B cell (primary cell): ENCODE results near the gene SPINK1. TPM values are rescaled to one million over a fixed set of nuclear protein-coding genes. Genes with fewer than 3 reads are reported as not detected.
"Not testable (repeated sequence)": the region's sequence is repeated elsewhere in the genome, so short reads cannot be mapped to it uniquely, and the experiment has no call there.

ENCODE experiments used
- ATAC-seq: fragments of 200-7000 bp; cut with Tn5 transposase; one replicate; pipeline ENCODE4 v1.10.0; 2021; ENCODE audit warnings: low read depth, mild to moderate bottlenecking, moderate number of reproducible peaks, moderate library complexity
- CTCF ChIA-PET: fragments of 350-600 bp; sonication (Branson Sonifier 250); formaldehyde crosslinking; loops from one replicate; lab custom pipeline; 2021; ENCODE audit warnings: antibody characterized with exemption, inconsistent platforms; lab: Charles Lee
- POLR2A ChIA-PET: fragments of 350-600 bp; sonication (Branson Sonifier 250); formaldehyde crosslinking; loops from one replicate; lab custom pipeline; 2021; ENCODE audit warnings: antibody characterized with exemption; lab: Charles Lee
- DNase-seq: peaks from one replicate; pipeline ENCODE4 v3.0.0; 2013
- H2AFZ ChIP-seq: 2 replicates; pipeline ENCODE4 v1.6.1; 2012; ENCODE audit warnings: mild to moderate bottlenecking, low read depth, low read length; ENCODE audit not compliant: insufficient read depth, poor library complexity, severe bottlenecking
- H3K27ac ChIP-seq, 2 donors: 1 replicate in 1 of 2; 2 replicates in 1 of 2; pipeline ENCODE4 v1.5.1; 2012 to 2013; ENCODE audit warnings: low read length in 2 of 2, mild to moderate bottlenecking in 2 of 2, moderate library complexity in 1 of 2
- H3K27me3 ChIP-seq, 4 experiments: fragments of 200-600 bp in 1 of 4; sonication (generic) in 1 of 4; replicated peaks in 1 of 4; 1 replicate in 2 of 4; 2 replicates in 2 of 4; pipeline versions ENCODE4 v1.6.1 to v1.7.0; 2013 to 2016; ENCODE audit warnings: low read length in 3 of 4, mild to moderate bottlenecking in 2 of 4, mixed read lengths in 1 of 4, moderate library complexity in 1 of 4; ENCODE audit not compliant: insufficient read depth in 4 of 4, control insufficient read depth in 3 of 4; ENCODE audit errors: control extremely low read depth in 1 of 4
- H3K36me3 ChIP-seq, 2 experiments: replicated peaks in 1 of 2; 1 replicate in 1 of 2; 2 replicates in 1 of 2; pipeline versions ENCODE4 v1.6.1 to v1.7.1; 2013; ENCODE audit warnings: low read length in 1 of 2; ENCODE audit not compliant: insufficient read depth in 2 of 2, control insufficient read depth in 1 of 2; ENCODE audit errors: control extremely low read depth in 1 of 2, extremely low read depth in 1 of 2
- H3K4me1 ChIP-seq, 2 donors: fragments of 200-600 bp in 1 of 2; sonication (generic) in 1 of 2; 1 replicate in 1 of 2; 2 replicates in 1 of 2; pipeline versions ENCODE4 v1.5.1 to v1.6.1; 2013 to 2017; ENCODE audit warnings: low read length in 2 of 2; ENCODE audit not compliant: control insufficient read depth in 2 of 2, insufficient read depth in 2 of 2
- H3K4me2 ChIP-seq: replicated peaks from 2 replicates; pipeline ENCODE3; 2012; ENCODE audit warnings: mild to moderate bottlenecking, low read depth, low read length; ENCODE audit not compliant: poor library complexity, severe bottlenecking
- H3K4me3 ChIP-seq, 5 experiments: fragments of 200-600 bp in 1 of 5; sonication (generic) in 1 of 5; 1 replicate in 3 of 5; 2 replicates in 2 of 5; pipeline versions ENCODE4 v1.5.1 to v1.7.0; 2011 to 2016; ENCODE audit warnings: low read length in 4 of 5, mild to moderate bottlenecking in 4 of 5, low read depth in 2 of 5, control low read depth in 1 of 5, moderate library complexity in 1 of 5; ENCODE audit not compliant: insufficient read depth in 1 of 5; ENCODE audit errors: control extremely low read depth in 1 of 5, extremely low read depth in 1 of 5
- H3K79me2 ChIP-seq: fragments of 200-600 bp; sonication (generic); one replicate; pipeline ENCODE4 v1.6.0; 2016; ENCODE audit warnings: low read length; ENCODE audit not compliant: control insufficient read depth, insufficient read depth
- H3K9ac ChIP-seq: fragments of 200-600 bp; sonication (generic); 2 replicates; pipeline ENCODE4 v1.6.1; 2017; ENCODE audit warnings: mild to moderate bottlenecking, low read length, moderate library complexity
- H3K9me3 ChIP-seq, 3 donors: one replicate each; pipeline versions ENCODE4 v1.6.1 to v1.7.1; 2013; ENCODE audit warnings: low read length in 2 of 3; ENCODE audit not compliant: control insufficient read depth in 2 of 3, insufficient read depth in 1 of 3; ENCODE audit errors: control extremely low read depth in 1 of 3
- H4K20me1 ChIP-seq: 2 replicates; pipeline ENCODE4 v1.6.0; 2012; ENCODE audit warnings: mild to moderate bottlenecking, low read length; ENCODE audit not compliant: insufficient read depth, control insufficient read depth, poor library complexity, severe bottlenecking
- H3K27ac Mint-ChIP-seq: one replicate; pipeline ENCODE4 v1.8.0; 2021; ENCODE audit warnings: mixed read lengths
- H3K27me3 Mint-ChIP-seq: one replicate; pipeline ENCODE4 v1.8.0; 2021; ENCODE audit warnings: mixed read lengths
- H3K4me1 Mint-ChIP-seq: one replicate; pipeline ENCODE4 v1.8.0; 2021; ENCODE audit warnings: mixed read lengths
- H3K4me3 Mint-ChIP-seq: one replicate; pipeline ENCODE4 v1.8.0; 2021; ENCODE audit warnings: mixed read lengths
- H3K9me3 Mint-ChIP-seq: one replicate; pipeline ENCODE4 v1.8.0; 2022; ENCODE audit warnings: mixed read lengths; ENCODE audit not compliant: insufficient read depth
- CTCF ChIP-seq: fragments of 200-600 bp; IDR thresholded peaks from one replicate; pipeline ENCODE4 v1.8.0; 2022; ENCODE audit warnings: antibody characterized with exemption, mild to moderate bottlenecking
- EZH2 ChIP-seq: IDR thresholded peaks from 2 replicates; pipeline ENCODE4 v1.6.1; 2012; ENCODE audit warnings: borderline replicate concordance, low read depth, mild to moderate bottlenecking, moderate library complexity, low read length; ENCODE audit not compliant: insufficient read depth, poor library complexity, severe bottlenecking
- WGBS: methylation state at CpG from one replicate; pipeline ENCODE4 v1.1.5; 2013; ENCODE audit warnings: missing lambda C conversion rate; ENCODE audit not compliant: insufficient coverage; 5-methylcytosine and 5-hydroxymethylcytosine counted together
- intact Hi-C: fragments of 100-400 bp; cut with micrococcal nuclease; formaldehyde crosslinking; loops from one replicate; pipeline ENCODE4 v1.10.0; 2022
- polyA plus RNA-seq: library from polyadenylated mRNA; depleted of rRNA; stranded (reverse); fragments of >200 nt; gene quantifications from 2 replicates; pipeline ENCODE4 v1.2.3, GENCODE V29; 2012
- total RNA-seq, 2 donors: library from RNA; stranded (reverse); fragments of 120-200 nt in 1 of 2; gene quantifications; 1 replicate in 1 of 2; 2 replicates in 1 of 2; pipeline versions ENCODE4 v1.2.3 to v1.2.4, GENCODE V29; 2013 to 2022

Gene SPINK1
- total and polyA plus RNA-seq, 2 donors (not counting 1 experiment from before 2014, with no cell fraction given) = not detected

DNA sequence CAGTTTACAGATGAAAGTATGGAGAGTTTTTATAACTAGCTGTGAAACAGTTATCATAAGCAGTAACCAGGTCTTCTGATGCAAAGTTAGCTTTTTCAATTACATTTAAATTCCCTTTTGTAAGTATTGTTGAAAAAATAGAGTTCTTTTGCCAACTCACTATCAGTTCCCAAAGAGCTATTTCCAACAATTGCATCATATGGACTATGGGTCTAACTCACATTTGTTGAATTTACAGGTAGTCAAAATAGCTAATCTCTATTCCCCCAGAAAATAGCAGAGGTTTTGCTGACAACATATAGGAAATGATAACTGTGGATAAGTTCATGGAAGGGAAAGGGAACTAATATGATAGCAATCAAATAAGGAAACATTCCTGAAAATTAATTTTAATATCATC is 1.4 kb downstream of the SPINK1 start:
- no peak overlapping the region for H3K9ac ChIP-seq
- no peak overlapping the region for H3K4me2 ChIP-seq
- no peak overlapping the region for H3K27ac Mint-ChIP-seq
- ATAC-seq = no peak
- H3K4me1 ChIP-seq = no peaks in the 10 kb centered on the region
- POLR2A ChIA-PET = no interaction called here
- H2AFZ ChIP-seq = no peak overlapping the region
- no peak overlapping the region for H3K27ac ChIP-seq
- peaks cover 6% of the 10 kb centered on the region for H3K27me3 Mint-ChIP-seq
- CTCF ChIA-PET = interaction anchor here (1.5 to 2.1 kb wide), 2 partner anchors 10 to 202 kb away, joined by 5 read pairs; no protein-coding TSS in a partner anchor
- no peaks in the 10 kb centered on the region for H3K79me2 ChIP-seq
- no peaks in the 10 kb centered on the region for H3K4me1 Mint-ChIP-seq
- no peak overlapping the region for H3K4me3 Mint-ChIP-seq
- TF ChIP-seq CTCF (no peak), EZH2 (no peak)
- no peaks in the 10 kb centered on the region for H3K36me3 ChIP-seq
- no peak overlapping the region for H3K4me3 ChIP-seq
- no peak for DNase-seq
- H4K20me1 ChIP-seq = no peaks in the 10 kb centered on the region
- H3K9me3 ChIP-seq = no peaks in the 10 kb centered on the region
- no peaks in the 10 kb centered on the region for H3K9me3 Mint-ChIP-seq
- intact Hi-C loops = no loop called here
- H3K27me3 ChIP-seq = peaks cover 0 to 3% (median 0%) of the 10 kb centered on the region in 4 experiments

GRCh38 chr5:147827017-147827416 is 4.5 kb downstream of the SPINK1 start:
- H3K9ac ChIP-seq, H3K4me1 Mint-ChIP-seq, H3K4me2 ChIP-seq, DNase-seq, H3K4me3 ChIP-seq, ATAC-seq, H3K27ac ChIP-seq, H3K9me3 ChIP-seq, POLR2A ChIA-PET, H4K20me1 ChIP-seq, H3K27me3 ChIP-seq, H2AFZ ChIP-seq, H3K79me2 ChIP-seq, H3K36me3 ChIP-seq, H3K4me3 Mint-ChIP-seq, H3K9me3 Mint-ChIP-seq, H3K27ac Mint-ChIP-seq, H3K4me1 ChIP-seq, H3K27me3 Mint-ChIP-seq: not testable (repeated sequence)
- WGBS = 93% methylated on average over 3 of the region's 5 CpGs
- CTCF ChIA-PET = interaction anchor here (1.0 kb wide), 1 partner anchor 199 kb away, joined by 5 read pairs; no protein-coding TSS in a partner anchor
- intact Hi-C loops = loop anchor here (10.0 kb wide), 1 partner anchor 1292 kb away; no protein-coding TSS in a partner anchor
